ENCODE measurements around the gene NLRX1. TPM values are rescaled to one million over a fixed set of nuclear protein-coding genes. Genes with fewer than 3 reads are reported as not detected.

The NLRX1 gene
- total RNA-seq, 1 donor from 2014 or later: 26.4 TPM

Other genes with a start within 250 kb of the NLRX1 start
- gene BCL9L, start 242.8 kb upstream of the NLRX1 start, total RNA-seq: 21.9 and 23.7 TPM in 2 replicates
- 0.21 TPM in 1 of 2 replicates, not detected in the other for gene UPK2, start 212.4 kb upstream of the NLRX1 start, total RNA-seq
- not detected in 2 replicates for gene FOXR1, start 197.0 kb upstream of the NLRX1 start, total RNA-seq
- gene CENATAC, start 170.6 kb upstream of the NLRX1 start, total RNA-seq: 44.2 and 47.7 TPM in 2 replicates
- gene RPS25, start 150.4 kb upstream of the NLRX1 start, total RNA-seq: 1,728 and 1,773 TPM in 2 replicates
- gene TRAPPC4, start 150.0 kb upstream of the NLRX1 start, total RNA-seq: 121 and 128 TPM in 2 replicates
- 31.7 and 34.4 TPM in 2 replicates for gene SLC37A4, start 137.8 kb upstream of the NLRX1 start, total RNA-seq
- gene HYOU1, start 111.5 kb upstream of the NLRX1 start, total RNA-seq: 215 and 226 TPM in 2 replicates
- 24.3 and 25.8 TPM in 2 replicates for gene VPS11, start 100.9 kb upstream of the NLRX1 start, total RNA-seq
- gene HMBS, start 83.8 kb upstream of the NLRX1 start, total RNA-seq: 57.4 and 59.0 TPM in 2 replicates
- 82.2 and 83.4 TPM in 2 replicates for gene DPAGT1, start 66.9 kb upstream of the NLRX1 start, total RNA-seq
- gene C2CD2L, start 61.4 kb upstream of the NLRX1 start, total RNA-seq: 24.6 and 25.2 TPM in 2 replicates
- 29.8 and 35.5 TPM in 2 replicates for gene HINFP, start 47.1 kb upstream of the NLRX1 start, total RNA-seq
- 0.11 and 0.16 TPM in 2 replicates for gene ABCG4, start 19.7 kb upstream of the NLRX1 start, total RNA-seq
- 0.48 and 0.57 TPM in 2 replicates for gene NHERF4, start 16.8 kb downstream of the NLRX1 start, total RNA-seq
- 38.6 and 39.6 TPM in 2 replicates for gene CBL, start 37.6 kb downstream of the NLRX1 start, total RNA-seq
- 6.0 and 7.2 TPM in 2 replicates for gene MCAM, start 148.4 kb downstream of the NLRX1 start, total RNA-seq
- 29.9 and 32.6 TPM in 2 replicates for gene RNF26, start 165.8 kb downstream of the NLRX1 start, total RNA-seq
- not detected in 2 replicates for gene C1QTNF5, start 172.2 kb downstream of the NLRX1 start, total RNA-seq
- not detected in 2 replicates for gene MFRP, start 178.0 kb downstream of the NLRX1 start, total RNA-seq
- gene USP2, start 213.0 kb downstream of the NLRX1 start, total RNA-seq: 1.0 and 1.1 TPM in 2 replicates

All from activated T-helper 2 cell treated with anti-CD3 and anti-CD28 coated beads, Interferon-gamma antibody, Interleukin-2, Interleukin-4, amounts not matched to agents 10 μg/mL and 5 μg/mL and 100 μg/mL, durations not matched to agents 14 hours and 24 hours and 36 hours (primary cell).